GM12878 (cell line): ENCODE results near the gene NPM1. TPM values are rescaled to one million over a fixed set of nuclear protein-coding genes. Genes with fewer than 3 reads are reported as not detected.
A peak's percentile ranks its signal among the peaks of the same experiment; 100 is the strongest.

Source experiments
- IKZF1 ChIP-seq: fragments of 450-650 bp; conservative IDR thresholded peaks from 2 replicates; pipeline ENCODE4 v1.6.1; 2017; ENCODE audit warnings: antibody characterized with exemption, mild to moderate bottlenecking
- NFYA ChIP-seq: IDR thresholded peaks from 2 replicates; pipeline ENCODE4 v1.6.1; 2011; ENCODE audit warnings: low read depth, mild to moderate bottlenecking, low read length, improper control_type of control experiment, borderline replicate concordance
- SUZ12 ChIP-seq: fragments of 200-600 bp; sonication (generic); IDR thresholded peaks from one replicate; pipeline ENCODE4 v1.6.1; 2018; ENCODE audit warnings: antibody characterized with exemption, mild to moderate bottlenecking; ENCODE audit not compliant: unreplicated experiment
- polyA plus RNA-seq, 11 experiments: library from polyadenylated mRNA; depleted of rRNA in 4 of 11; unstranded in 6 of 11; stranded (reverse) in 5 of 11; fragments of >200 nt; fragmentation: Nextera tagmentation in 4 of 11; fragmentation: Illumina TruSeq in 1 of 11; extraction: Ambion mirVana in 4 of 11; extraction: Trizol in 1 of 11; gene quantifications; 1 replicate in 1 of 11; 2 replicates in 10 of 11; pipeline versions ENCODE4 v1.2.1 to v1.2.3, GENCODE V29; 2011 to 2016; ENCODE audit warnings: inconsistent platforms in 2 of 11, missing spikeins in 2 of 11, low read depth in 1 of 11
- total RNA-seq, 4 experiments: library from RNA; depleted of rRNA in 3 of 4; stranded (reverse); fragments of >200 nt in 3 of 4; fragmentation: Illumina TruSeq in 1 of 4; extraction: Trizol in 1 of 4; gene quantifications; 2 replicates each; pipeline versions ENCODE4 v1.2.1 to v1.2.3, GENCODE V29; 2013 to 2021
- TF ChIP-seq, protein P1 (sequence below): fragments of 450-650 bp; formaldehyde crosslinking; IDR thresholded peaks from 2 replicates; pipeline ENCODE4 v1.5.0; 2022; ENCODE audit warnings: mild to moderate bottlenecking, missing genetic modification characterization
- TF ChIP-seq, protein P2 (sequence below): IDR thresholded peaks from 2 replicates; pipeline ENCODE4 v1.6.1; 2012; ENCODE audit warnings: low read length, inconsistent platforms

The NPM1 gene
- total and polyA plus RNA-seq, 10 of the 15 experiments (the other 5 are each of a cell fraction or from before 2014, with no cell fraction given) = 1,843 to 5,466 (median 2,866) TPM

DNA sequence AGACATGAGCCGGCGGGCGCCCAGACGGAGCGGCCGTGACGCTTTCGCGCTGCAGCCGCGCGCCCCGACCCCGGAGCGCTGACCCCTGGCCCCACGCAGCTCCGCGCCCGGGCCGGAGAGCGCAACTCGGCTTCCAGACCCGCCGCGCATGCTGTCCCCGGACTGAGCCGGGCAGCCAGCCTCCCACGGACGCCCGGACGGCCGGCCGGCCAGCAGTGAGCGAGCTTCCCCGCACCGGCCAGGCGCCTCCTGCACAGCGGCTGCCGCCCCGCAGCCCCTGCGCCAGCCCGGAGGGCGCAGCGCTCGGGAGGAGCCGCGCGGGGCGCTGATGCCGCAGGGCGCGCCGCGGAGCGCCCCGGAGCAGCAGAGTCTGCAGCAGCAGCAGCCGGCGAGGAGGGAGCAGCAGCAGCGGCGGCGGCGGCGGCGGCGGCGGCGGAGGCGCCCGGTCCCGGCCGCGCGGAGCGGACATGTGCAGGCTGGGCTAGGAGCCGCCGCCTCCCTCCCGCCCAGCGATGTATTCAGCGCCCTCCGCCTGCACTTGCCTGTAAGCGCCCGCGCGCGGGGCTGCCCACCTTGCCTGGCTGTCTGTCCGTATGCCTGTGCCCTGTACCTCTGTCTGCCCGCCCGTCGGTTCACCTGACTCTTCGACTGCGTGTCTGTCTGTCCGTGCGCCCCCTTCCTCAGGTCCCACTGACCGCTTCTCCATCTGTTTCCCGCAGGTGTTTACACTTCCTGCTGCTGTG lies 32.2 kb downstream of the NPM1 start (continued):
- TF ChIP-seq NFYA (no peak), SUZ12 (peak; percentile 22), IKZF1 (peak; percentile 51; the same call in 1 of the 2 replicates)
- TF ChIP-seq, protein P1, sequence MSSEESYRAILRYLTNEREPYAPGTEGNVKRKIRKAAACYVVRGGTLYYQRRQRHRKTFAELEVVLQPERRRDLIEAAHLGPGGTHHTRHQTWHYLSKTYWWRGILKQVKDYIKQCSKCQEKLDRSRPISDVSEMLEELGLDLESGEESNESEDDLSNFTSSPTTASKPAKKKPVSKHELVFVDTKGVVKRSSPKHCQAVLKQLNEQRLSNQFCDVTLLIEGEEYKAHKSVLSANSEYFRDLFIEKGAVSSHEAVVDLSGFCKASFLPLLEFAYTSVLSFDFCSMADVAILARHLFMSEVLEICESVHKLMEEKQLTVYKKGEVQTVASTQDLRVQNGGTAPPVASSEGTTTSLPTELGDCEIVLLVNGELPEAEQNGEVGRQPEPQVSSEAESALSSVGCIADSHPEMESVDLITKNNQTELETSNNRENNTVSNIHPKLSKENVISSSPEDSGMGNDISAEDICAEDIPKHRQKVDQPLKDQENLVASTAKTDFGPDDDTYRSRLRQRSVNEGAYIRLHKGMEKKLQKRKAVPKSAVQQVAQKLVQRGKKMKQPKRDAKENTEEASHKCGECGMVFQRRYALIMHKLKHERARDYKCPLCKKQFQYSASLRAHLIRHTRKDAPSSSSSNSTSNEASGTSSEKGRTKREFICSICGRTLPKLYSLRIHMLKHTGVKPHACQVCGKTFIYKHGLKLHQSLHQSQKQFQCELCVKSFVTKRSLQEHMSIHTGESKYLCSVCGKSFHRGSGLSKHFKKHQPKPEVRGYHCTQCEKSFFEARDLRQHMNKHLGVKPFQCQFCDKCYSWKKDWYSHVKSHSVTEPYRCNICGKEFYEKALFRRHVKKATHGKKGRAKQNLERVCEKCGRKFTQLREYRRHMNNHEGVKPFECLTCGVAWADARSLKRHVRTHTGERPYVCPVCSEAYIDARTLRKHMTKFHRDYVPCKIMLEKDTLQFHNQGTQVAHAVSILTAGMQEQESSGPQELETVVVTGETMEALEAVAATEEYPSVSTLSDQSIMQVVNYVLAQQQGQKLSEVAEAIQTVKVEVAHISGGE (CRISPR knock-in tag) = no peak
- TF ChIP-seq, protein P2, sequence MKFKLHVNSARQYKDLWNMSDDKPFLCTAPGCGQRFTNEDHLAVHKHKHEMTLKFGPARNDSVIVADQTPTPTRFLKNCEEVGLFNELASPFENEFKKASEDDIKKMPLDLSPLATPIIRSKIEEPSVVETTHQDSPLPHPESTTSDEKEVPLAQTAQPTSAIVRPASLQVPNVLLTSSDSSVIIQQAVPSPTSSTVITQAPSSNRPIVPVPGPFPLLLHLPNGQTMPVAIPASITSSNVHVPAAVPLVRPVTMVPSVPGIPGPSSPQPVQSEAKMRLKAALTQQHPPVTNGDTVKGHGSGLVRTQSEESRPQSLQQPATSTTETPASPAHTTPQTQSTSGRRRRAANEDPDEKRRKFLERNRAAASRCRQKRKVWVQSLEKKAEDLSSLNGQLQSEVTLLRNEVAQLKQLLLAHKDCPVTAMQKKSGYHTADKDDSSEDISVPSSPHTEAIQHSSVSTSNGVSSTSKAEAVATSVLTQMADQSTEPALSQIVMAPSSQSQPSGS = no peak
